NCI-H2171 treated with DMSO at 0.1 percent for 48 hours (cell line): ENCODE data around the gene ERCC1.
"Not testable (repeated sequence)": the region's sequence is repeated elsewhere in the genome, so short reads cannot be mapped to it uniquely, and the experiment has no call there.

Experiments
- DNase-seq: peaks from one replicate; lab custom pipeline; 2025; lab: John Stamatoyannopoulos, UW

The ERCC1 gene

GRCh38 chr19:45455707-45456499, 32.2 kb upstream of the ERCC1 start:
- DNase-seq: peak; percentile 30

- DNase-seq: no peak
Measured at GRCh38 chr19:45451850-45452387, 28.2 kb upstream of the ERCC1 start.

GRCh38 chr19:45451131-45451849, 27.6 kb upstream of the ERCC1 start:
- no peak for DNase-seq

- DNase-seq: no peak
Measured at GRCh38 chr19:45450012-45450333, 26.3 kb upstream of the ERCC1 start.

- DNase-seq: peak; percentile 17
Measured at GRCh38 chr19:45448887-45449299, 25.2 kb upstream of the ERCC1 start.

GRCh38 chr19:45448425-45448756, 24.7 kb upstream of the ERCC1 start:
- no peak for DNase-seq

GRCh38 chr19:45446944-45447343, 23.2 kb upstream of the ERCC1 start:
- DNase-seq: peak; percentile 96

GRCh38 chr19:45446295-45446694, 22.6 kb upstream of the ERCC1 start:
- peak; percentile 14 for DNase-seq

GRCh38 chr19:45445139-45445538, 21.4 kb upstream of the ERCC1 start:
- no peak for DNase-seq

GRCh38 chr19:45444318-45445041, 20.8 kb upstream of the ERCC1 start:
- peak; percentile 39 for DNase-seq

GRCh38 chr19:45443462-45444317, 20.0 kb upstream of the ERCC1 start:
- peak; percentile 83 for DNase-seq

GRCh38 chr19:45442778-45443461, 19.2 kb upstream of the ERCC1 start:
- peak; percentile 35 for DNase-seq

GRCh38 chr19:45442408-45442777, 18.7 kb upstream of the ERCC1 start:
- no peak for DNase-seq

- DNase-seq: no peak
Measured at GRCh38 chr19:45440873-45441654, 17.3 kb upstream of the ERCC1 start.

- no peak for DNase-seq
Measured at GRCh38 chr19:45440259-45440638, 16.5 kb upstream of the ERCC1 start.

- peak; percentile 85 for DNase-seq
Measured at GRCh38 chr19:45439569-45440258, 16.0 kb upstream of the ERCC1 start.

- no peak for DNase-seq
Measured at GRCh38 chr19:45439190-45439568, 15.5 kb upstream of the ERCC1 start.

- no peak for DNase-seq
Measured at GRCh38 chr19:45437328-45437727, 13.6 kb upstream of the ERCC1 start.

- DNase-seq: not testable (repeated sequence)
Measured at GRCh38 chr19:45432543-45432942, 8.8 kb upstream of the ERCC1 start.

- DNase-seq: not testable (repeated sequence)
Measured at GRCh38 chr19:45431008-45431407, 7.3 kb upstream of the ERCC1 start.
